ENCODE results near the gene AIP.
"Not testable (repeated sequence)": the region's sequence is repeated elsewhere in the genome, so short reads cannot be mapped to it uniquely, and the experiment has no call there.

AIP gene

DNA sequence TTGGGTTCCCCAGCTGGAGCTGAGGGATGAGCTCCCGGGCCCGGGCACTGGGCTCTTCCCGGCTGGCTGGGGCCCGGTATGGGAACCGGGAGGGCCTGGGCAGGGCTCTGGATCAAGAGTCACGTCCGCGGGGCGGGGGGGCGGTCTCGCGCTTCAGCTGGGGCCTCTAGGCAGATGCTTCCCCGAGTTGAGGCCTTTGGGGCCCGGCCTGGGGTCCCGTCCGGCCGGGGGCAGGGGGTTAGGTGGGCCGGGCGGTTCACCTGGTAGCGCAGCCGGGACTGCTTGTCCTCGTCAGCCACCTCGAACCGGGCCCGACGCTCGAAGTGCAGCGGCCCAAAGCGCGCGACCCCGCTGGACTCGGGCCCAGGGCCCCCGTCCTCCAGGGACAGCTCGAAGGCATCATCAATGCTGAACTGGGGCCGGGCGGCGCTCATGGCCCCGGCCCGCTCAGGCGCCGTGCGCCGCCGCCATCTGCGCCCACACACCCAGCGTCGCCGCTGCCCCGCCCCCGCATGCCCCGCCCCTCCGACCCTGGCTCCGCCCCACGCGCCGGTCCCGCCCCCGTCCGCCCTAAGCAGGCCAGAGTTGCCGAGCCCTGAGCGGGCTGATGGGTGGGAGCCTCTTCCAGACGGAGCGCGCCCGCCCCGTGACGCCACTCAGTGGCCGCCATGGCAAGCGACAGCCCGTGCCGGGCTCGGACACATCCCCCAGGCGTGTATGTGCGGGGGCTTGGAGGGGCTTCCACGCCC, 13.9 kb upstream of the AIP start, which contains the start of gene TMEM134:
TMEM134 (minus strand) TSS at position 493 of the 749 bp plus-strand sequence; CDS start at position 434, 59 bp downstream.
- peak; percentile 96 for DNase-seq (ENCODE audit: low spot score)

DNA sequence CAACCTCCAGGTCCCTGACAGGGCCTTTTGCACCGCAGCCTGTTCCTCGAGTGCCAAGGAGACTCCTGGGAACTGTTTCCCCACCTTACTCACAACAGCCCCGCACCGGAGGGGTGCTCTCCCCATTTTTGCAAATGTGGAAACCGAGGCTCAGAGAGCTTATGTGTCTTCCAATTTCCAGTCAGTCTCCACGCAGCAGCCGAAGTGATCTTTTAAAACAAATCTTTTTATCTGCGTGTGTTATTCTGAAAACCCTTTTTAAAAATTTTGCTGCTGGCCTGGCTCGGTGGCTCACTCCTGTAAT, 13.4 kb upstream of the AIP start:
- no peak for DNase-seq (ENCODE audit: low spot score)

DNA sequence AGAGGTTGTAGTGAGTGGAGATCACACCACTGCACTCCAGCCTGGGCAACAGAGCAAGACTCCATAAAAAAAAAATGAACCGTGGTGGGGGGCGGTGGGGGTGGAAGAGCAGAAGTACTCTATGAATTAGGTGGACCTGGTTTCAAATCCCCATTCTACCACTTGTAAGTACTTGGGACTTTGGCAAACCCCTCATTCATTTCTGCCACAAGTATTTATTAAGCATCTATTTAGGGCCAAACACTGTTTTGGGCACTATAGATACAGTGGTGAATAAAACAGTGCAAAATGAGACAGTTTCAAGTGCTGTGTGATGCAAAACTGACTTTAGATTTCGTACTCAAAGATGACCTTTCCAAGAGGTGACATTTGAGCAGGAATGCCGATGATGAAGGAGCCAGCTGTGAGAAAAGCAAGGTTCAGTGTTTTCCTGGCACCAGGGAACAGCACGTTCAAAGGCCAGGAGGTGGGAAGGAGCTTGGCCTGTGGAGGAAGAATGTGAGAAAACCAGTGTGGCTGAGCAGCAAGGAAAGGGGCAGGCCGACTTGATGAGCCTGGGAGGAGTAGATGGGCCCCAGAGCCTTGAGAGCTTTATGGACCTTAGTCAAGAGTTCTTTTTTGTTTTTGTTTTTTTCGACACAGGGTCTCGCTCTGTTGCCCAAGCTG, 12.4 kb upstream of the AIP start:
- DNase-seq (ENCODE audit: low spot score), result no peak

DNA sequence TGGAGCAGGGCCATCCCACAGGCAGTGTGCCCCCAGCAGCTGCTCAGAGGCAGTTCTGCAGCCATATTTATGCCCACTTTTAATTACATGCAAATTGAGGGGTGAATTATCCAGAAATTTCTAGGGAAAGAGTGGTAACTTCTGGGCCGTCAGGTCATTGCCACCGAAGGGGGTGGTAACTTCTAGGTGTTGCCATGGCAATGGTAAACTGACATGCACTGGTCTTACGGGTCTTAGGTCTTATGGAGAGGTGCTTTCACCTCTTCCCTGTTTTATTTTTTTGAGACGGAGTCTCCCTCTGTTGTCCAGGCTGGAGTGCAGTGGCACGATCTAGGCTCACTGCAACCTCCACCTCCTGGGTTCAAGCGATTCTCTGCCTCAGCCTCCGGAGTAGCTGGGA, 9.9 kb upstream of the AIP start:
- DNase-seq (ENCODE audit: low spot score), result no peak

DNA sequence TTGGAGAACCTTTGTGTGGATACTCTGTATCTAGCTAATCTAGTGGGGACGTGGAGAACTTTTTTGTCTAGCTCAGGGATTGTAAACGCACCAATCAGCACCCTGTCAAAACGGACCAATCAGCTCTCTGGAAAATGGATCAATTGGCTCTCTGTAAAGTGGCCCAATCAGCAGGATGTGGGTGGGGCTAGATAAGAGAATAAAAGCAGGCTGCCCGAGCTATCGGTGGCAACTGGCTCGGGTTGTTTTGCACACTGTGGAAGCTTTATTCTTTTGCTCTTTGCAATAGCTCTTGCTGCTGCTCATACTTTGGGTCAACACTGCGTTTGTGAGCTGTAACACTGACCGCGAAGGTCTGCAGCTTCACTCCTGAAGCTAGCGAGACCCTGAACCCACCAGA, 6.1 kb upstream of the AIP start:
- not testable (repeated sequence) for DNase-seq (ENCODE audit: low spot score)

DNA sequence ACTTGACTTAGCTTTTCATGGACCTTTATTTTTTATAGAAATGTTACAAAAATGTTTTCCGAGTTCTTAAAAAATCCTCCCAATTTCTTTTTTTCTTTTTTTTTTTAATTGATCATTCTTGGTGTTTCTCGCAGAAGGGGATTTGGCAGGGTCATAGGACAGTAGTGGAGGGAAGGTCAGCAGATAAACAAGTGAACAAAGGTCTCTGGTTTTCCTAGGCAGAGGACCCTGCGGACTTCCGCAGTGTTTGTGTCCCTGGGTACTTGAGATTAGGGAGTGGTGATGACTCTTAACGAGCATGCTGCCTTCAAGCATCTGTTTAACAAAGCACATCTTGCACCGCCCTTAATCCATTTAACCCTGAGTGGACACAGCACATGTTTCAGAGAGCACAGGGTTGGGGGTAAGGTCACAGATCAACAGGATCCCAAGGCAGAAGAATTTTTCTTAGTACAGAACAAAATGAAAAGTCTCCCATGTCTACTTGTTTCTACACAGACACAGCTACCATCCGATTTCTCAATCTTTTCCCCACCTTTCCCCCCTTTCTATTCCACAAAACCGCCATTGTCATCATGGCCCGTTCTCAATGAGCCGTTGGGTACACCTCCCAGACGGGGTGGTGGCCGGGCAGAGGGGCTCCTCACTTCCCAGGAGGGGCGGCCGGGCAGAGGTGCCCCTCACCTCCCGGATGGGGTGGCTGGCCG, 5.3 kb upstream of the AIP start:
- not testable (repeated sequence) for DNase-seq (ENCODE audit: low spot score)

DNA sequence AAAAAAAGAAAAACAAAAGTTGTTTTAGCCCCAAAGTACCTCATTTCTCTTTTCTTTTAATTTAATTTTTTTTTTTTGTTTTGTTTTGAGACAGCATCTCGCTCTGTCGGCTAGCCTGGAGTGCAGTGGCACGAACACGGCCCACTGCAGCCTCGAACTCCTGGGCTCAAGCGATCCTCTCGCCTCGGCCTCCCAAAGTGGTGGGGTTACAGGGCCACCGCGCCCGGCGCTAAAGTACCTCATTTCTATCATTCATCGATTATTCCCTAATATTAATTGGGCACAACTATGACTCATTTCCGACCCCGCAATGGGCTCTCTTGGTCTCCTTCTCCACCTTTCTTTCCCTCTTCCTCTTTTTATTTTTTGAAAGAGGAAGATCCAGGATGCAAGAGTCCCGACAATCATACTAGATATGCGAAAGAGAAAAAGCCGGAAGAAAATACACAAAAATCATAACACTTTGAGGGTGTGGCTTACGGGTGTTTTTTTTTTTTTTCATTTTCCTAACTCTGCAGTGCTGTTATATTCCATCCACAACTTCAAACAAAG, 475 bp upstream of the AIP start:
- DNase-seq (ENCODE audit: low spot score), result no peak

DNA sequence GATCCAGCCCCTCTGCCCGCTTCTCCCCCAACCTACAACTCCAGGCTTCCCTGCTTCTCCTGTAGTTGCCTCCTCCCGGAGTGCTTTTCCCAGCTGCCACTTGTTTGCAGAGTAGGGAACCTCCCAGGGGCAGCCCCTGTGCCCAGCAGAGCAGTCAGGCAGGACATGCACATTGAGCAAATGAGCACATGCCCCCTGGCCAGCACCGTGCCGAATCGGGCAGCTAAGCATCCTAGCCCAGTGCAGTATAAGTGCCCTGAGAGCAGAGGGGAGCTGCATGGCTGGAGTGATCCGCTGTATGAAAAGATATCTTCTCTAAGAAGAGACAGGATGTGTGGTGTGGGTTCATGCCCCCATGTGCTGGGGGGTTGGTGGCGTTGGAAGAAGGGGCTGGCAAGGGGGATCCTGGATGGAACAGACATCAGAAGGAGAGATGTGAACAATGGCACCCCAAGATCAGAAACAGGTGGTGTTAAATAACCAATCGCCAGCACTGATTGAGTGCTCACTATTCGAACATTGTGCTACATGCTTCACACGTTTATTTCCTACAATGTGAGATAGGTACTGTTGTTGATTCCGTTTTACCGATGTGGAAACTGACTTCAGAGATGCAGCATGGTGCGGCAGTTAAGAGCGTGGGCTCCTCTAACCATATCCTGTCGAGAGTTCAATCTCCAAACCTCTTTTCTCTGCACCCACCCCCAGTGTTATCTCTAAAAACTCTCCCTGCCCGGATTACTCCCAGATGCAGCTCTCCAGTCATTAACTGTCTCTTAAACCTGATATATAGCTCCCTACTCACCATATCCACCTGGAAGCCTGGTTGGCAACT, 1.2 kb downstream of the AIP start:
- no peak for DNase-seq (ENCODE audit: low spot score)

DNA sequence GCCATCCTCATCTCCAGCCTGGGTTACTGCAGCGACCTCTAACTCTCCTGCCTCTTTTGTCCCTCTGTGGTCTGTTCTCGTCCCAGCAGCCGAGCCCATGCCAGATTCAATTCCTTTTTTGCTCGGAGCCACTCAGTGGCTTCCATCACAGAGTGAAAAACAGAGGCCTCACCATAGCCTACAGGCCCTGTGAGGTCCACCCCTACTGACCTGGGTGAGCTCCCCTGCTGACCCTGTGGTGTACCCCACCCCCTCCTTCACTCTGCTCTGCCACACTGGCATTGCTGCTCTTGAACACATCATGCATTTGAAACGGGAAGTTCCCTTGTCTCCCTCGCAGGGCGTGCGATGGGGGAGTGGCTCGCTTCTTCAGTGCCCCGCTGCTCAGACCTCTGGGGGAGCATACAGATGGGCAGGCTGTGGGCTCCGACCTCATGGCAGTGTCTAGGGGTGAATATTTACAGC, 2.1 kb downstream of the AIP start:
- DNase-seq (ENCODE audit: low spot score), result no peak

DNA sequence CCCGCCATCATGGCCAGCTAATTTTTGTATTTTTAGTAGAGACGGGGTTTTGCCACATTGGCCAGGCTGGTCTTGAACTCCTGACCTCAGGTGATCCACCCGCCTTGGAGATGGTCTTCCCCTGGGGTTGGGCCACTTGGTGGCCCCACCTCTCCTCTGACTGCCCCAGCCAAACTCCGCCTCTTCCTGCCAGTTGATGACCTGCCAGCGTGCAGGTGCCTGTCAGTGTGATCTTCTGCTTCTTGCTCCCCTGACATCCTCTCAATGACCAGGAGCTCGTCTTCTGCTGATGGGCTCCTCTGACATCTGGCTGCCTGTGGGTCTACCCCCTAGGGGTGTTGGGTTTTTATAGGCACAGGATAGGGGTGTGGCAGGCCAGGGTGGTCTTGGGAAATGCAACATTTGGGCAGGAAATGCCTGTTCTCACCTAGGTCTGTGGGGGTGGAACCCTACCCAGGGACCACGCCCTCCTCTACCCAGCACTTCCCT, 3.1 kb downstream of the AIP start:
- not testable (repeated sequence) for DNase-seq (ENCODE audit: low spot score)

DNA sequence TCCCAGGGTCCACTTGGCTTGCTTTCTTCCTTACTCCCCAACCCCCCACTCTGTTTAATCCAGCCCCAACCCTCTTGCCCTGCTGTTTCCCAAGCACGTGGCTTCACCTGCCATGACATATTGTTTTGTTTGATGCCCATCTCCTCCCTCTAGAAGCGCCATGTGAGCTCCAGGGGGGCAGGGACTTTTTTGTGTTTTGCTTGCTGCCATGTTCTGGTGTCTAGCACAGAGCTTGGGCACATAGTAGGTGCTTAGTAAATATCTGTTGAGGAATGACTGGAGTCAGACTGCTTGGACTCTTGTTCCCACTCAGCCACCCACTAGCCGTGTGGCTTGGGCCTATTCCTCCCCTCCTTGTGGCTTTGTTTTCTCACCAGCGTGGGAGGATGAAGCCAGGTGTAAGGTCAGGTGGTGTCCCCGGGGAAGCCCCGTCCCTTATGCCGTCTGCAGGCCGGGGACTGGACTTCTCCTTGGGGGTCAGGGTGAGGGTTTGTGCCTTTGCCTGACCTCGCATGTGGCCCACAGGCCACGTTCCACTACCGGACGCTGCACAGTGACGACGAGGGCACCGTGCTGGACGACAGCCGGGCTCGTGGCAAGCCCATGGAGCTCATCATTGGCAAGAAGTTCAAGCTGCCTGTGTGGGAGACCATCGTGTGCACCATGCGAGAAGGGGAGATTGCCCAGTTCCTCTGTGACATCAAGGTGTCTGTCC, 3.8 kb downstream of the AIP start:
- no peak for DNase-seq (ENCODE audit: low spot score)

DNA sequence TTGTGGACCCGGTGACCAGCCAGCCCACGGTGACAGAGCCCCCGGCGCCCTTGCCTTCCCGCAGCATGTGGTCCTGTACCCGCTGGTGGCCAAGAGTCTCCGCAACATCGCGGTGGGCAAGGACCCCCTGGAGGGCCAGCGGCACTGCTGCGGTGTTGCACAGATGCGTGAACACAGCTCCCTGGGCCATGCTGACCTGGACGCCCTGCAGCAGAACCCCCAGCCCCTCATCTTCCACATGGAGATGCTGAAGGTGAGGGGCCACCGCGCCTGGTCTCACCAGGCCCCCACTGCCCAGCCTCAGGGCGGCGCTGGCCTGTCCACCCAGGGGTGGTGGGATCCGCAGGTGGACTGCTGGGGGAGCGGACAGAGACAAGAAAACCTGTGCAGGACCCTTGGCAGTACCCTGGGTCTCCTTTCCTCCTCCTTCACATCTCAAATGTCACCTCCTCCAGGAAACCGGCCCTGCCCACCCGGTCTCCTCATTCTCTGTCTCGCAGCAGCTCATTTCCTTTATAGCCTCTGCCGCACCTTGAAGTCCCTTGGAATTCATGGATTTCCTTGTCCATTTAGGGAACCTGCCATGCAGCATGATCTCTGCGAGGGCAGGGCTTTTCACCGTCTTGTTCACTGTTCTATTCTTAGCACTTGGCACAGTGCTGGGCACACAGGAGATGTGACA, 6.5 kb downstream of the AIP start:
- DNase-seq (ENCODE audit: low spot score), result no peak

DNA sequence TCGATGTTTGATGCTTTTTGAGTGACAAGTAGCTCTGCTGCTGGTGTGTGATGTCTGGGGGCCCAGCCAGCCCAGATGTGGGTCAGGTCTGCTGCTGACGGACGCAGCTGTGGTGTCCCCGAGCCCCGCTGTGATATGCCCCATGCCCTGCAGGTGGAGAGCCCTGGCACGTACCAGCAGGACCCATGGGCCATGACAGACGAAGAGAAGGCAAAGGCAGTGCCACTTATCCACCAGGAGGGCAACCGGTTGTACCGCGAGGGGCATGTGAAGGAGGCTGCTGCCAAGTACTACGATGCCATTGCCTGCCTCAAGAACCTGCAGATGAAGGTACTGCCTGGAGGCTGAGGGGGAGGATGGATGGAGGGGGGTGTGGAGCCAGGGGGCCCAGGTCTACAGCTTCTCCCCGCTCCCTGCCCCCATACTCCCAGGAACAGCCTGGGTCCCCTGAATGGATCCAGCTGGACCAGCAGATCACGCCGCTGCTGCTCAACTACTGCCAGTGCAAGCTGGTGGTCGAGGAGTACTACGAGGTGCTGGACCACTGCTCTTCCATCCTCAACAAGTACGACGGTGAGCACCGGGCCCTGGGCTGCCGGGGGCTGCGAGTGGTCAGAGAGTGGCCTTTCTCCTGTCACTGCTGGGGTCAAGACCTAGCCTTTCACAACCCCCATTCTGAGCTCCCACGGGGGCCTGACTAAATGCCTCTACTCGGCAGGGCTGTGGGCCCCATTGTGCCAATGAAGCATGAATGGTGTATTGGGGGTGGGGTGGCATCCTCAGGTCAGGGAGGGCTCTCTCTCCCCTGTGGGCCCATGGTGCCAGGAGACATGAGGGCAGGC, 7.3 kb downstream of the AIP start:
- DNase-seq (ENCODE audit: low spot score), result no peak

DNA sequence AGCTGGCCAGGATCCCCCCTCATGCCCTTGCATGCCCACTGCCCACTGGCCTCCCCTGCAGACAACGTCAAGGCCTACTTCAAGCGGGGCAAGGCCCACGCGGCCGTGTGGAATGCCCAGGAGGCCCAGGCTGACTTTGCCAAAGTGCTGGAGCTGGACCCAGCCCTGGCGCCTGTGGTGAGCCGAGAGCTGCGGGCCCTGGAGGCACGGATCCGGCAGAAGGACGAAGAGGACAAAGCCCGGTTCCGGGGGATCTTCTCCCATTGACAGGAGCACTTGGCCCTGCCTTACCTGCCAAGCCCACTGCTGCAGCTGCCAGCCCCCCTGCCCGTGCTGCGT, 7.9 kb downstream of the AIP start:
- no peak for DNase-seq (ENCODE audit: low spot score)

DNA sequence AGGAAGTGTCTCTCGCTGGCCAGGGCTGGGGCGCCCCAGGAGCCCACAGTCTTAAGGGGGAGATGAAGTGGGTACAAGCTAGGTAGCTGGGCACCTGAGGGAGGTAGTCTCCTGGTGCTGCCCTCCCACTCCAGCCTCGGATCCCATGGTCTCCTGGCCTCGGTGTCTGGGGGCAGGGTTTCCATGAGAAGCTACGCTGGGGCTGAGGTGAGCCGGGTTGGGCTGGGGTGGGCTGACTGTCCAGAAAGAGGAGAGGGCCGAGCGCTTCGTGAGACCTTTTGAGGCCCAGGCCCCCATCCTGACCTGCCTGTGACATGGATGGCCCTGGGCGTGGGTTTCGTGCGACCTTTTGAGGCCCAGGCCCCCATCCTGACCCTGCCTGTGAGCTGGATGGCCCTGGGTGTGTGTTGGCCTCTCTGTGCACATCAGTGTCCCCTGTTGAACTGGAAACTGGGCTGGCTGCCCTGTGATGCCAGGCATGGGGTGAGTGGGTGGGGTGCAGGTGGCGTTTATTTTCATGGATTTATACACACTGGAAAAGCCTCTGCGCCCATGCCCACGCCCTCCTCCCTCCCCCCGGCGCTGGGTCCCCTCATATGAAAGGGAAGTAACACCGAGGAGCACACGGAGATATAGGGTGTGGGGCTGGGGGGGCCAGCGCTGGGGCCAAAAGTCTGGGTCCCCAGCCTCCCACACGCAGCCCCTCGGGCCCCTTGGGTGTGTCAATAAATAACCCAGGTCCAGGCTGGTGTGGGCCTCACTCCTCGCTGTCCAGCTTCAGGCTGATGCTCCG, 8.6 kb downstream of the AIP start:
- no peak for DNase-seq (ENCODE audit: low spot score)

DNA sequence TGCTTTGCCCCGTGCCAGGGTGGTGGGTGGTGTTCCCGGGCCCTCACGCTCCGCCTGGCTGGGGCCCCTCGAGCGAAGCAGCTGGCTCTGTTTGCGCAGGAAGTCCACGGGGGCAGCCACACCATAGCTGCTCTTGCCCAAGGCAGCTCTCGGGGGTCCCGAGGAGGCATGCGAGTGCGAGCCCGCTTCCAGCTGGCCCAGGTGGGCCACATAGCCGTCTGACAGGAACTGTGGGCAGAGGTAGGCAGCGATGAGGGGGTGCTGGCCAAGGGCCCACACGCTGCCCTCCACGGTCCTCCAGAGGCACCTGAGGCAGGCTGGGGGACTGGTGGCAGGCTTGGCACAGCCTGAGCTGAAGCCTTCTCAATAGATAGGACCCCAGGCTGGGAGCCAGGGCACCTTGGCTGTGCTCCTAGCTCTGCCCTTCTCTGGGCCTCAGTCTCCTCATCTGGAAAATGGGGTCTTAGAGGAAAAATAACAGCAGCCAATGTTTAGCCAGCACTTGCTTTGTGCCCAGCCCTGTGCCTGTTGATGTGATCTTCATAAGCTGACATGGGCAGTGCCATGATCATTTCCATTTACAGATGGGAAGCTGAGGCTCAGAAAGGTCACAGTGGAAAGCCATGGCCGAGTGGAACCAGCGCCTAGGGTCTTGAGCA, 9.4 kb downstream of the AIP start:
- DNase-seq (ENCODE audit: low spot score), result no peak

DNA sequence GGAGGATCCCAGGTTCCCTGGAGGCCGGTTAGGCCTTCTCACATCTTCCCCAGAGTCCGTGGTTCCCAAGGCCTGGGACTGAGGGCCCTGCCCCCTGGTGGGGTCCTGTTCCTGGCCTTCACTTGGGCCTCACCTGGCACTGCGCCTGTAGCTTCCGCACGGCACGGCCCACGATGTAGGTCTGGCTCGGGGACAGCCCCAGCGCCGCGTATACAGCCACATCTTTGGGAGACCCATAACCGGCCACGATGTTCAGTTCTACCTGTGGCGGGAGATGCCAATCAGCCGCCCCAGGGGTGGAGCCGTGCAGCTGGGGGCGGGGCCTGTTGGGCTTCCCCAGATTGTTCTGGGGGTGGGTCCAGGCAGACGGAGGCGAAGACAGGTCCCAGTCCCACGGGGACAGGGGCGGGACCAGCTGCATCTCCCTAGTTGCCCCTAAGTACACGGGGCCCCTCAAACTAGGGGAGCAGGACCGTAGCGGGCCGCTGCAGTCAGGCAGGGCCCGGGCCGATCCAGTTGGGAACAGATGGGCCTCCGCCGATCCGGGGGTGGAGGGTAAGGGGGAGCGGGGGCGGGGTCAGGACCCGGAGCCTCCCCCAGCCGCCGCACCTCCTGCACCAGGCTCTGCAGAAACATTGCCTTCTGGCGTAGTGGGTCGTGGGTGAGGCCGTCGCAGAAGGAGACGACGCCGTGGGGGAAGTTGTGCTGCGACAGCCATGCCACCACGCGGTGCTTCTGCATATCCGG, 10.1 kb downstream of the AIP start:
- no peak for DNase-seq (ENCODE audit: low spot score)
